HG03442 (cell line): ENCODE data around the gene RPS17.
A peak's percentile ranks its signal among the peaks of the same experiment; 100 is the strongest.
"Not testable (repeated sequence)": the region's sequence is repeated elsewhere in the genome, so short reads cannot be mapped to it uniquely, and the experiment has no call there.

Experiments used
- ATAC-seq: cut with Tn5 transposase; IDR thresholded peaks from one replicate; pipeline ENCODE4 v1.9.1; 2021; ENCODE audit warnings: mild to moderate bottlenecking, moderate library complexity; ENCODE audit not compliant: unreplicated experiment

The RPS17 gene

GRCh38 chr15:82530606-82531379 is 9.5 kb downstream of the RPS17 start:
- ATAC-seq, result peak; percentile 79

- no peak for ATAC-seq
These were observed 10.3 kb downstream of the RPS17 start for GRCh38 chr15:82530006-82530405.

DNA sequence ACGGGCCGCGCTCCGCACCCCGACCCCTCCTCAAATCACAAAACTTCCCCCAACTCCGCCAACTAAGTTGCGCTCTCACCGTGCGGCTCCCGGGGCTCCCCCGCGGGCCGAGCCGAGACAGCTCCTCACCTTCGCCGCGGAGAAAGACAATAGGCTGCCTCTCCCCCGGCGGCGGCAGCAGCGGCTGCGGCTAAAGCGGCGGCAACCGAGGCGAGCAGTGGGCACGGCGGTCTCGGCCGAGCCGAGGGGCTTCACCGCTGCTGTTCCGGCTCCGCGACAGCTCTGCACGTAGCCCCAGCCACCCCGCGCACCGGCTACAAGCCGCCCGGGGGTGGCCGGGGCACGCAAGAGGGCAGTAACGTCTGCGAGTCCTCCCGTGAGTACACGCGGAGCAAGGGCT is 26.7 kb downstream of the RPS17 start:
- ATAC-seq, result not testable (repeated sequence)

DNA sequence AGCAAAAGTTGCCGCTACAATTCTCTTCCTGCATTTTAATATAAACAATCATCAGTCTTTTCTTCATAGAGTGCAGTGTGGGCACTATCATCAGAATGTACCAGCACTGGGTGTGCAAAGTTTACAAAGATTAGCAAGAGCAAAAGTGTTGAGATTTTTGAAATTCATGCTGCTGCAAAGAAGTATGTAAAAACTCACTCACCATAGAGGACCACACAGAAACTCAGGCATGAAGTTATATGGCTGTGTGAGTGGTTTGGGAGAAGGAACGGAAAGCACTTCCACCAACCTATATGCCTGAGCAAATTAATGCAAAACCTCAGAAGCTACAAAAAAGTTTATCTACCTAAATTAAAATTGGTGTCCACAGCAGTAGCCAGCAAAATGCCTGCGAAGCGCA is 32.6 kb downstream of the RPS17 start:
- not testable (repeated sequence) for ATAC-seq

DNA sequence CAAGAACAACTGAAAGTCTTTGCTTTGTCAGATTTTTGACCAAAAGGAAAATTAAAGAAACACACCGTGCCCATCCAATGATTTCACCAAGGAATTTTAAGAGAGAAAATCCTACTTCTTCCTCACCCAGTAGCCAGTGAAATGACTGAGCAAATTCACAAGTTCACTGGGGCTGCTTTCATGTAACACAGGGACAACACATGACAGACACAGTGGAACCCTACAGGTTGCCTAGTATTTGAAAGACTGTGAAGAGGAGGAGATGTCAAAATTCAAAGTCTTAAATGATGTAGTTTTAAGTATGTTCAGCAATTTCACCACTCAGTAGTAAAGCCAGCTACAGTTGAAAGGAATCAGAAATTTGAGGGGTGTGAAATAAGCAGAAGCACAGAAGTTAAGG is 33.2 kb downstream of the RPS17 start:
- ATAC-seq, result not testable (repeated sequence)

GRCh38 chr15:82505842-82506241 is 34.4 kb downstream of the RPS17 start:
- not testable (repeated sequence) for ATAC-seq

- ATAC-seq, result not testable (repeated sequence)
These were observed 36.2 kb downstream of the RPS17 start for GRCh38 chr15:82504074-82504473.

DNA sequence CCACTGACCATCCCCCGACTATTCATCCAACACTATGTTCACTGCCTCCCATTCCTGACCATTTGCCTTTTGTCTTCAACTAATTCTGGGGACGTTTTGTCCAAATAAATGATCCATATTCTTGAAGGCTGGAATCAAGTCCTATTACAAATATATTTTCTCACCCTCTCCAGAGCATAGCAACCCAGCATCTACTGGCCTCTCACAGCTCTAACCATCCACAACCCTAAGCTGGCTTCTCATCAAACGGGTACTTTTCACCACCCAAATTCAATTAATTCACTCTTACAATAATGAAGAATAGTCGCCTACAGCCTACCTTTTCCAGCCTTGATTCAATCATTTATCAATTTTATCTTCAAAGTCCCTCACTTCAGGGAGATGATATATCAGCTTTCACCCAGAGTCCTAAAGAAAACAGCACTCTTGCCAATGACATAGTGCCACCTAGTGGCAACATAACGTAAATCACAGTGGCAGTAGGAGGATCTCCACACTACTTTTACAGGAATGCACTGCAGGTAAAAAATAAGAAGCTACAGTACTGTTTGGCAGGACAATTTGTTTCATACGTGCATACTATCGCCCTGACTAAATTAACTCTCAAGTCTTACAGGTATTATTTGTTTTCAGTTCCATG is 37.4 kb downstream of the RPS17 start:
- peak; percentile 55 for ATAC-seq

- ATAC-seq, result not testable (repeated sequence)
These were observed 39.5 kb downstream of the RPS17 start for GRCh38 chr15:82500772-82501171.

- ATAC-seq, result not testable (repeated sequence)
These were observed 42.3 kb downstream of the RPS17 start for GRCh38 chr15:82497978-82498377.

GRCh38 chr15:82488250-82488649 is 52.0 kb downstream of the RPS17 start:
- ATAC-seq, result not testable (repeated sequence)

GRCh38 chr15:82487045-82487444 is 53.2 kb downstream of the RPS17 start:
- ATAC-seq, result not testable (repeated sequence)
